ENCODE results near the gene TSR1. TPM values are rescaled to one million over a fixed set of nuclear protein-coding genes. Genes with fewer than 3 reads are reported as not detected.

TSR1 gene
- total and polyA plus RNA-seq, 2 donors (not counting 1 experiment from before 2014, with no cell fraction given) = 10.2 to 31.5 TPM

GRCh38 chr17:2351269-2351668, 15.0 kb upstream of the TSR1 start:
- Histone ChIP-seq H3K27me3 (replicated peaks in 1 of 4; ENCODE audit: control extremely low read depth in 1 of 4, control insufficient read depth in 3 of 4, insufficient read depth in 4 of 4, low read length in 3 of 4) (no peaks in the 10 kb centered on the region), H3K9ac (ENCODE audit: low read length) (no peak overlapping the region), H3K79me2 (ENCODE audit: control insufficient read depth, insufficient read depth, low read length) (peaks cover 7% of the 10 kb centered on the region), H3K4me1 (ENCODE audit: control insufficient read depth in 2 of 2, insufficient read depth in 2 of 2, low read length in 2 of 2) (no peaks in the 10 kb centered on the region), H3K4me3 (ENCODE audit: control extremely low read depth in 1 of 5, extremely low read depth in 1 of 5, insufficient read depth in 1 of 5, low read depth in 2 of 5, low read length in 4 of 5) (no peak overlapping the region), H2AFZ (ENCODE audit: insufficient read depth, low read depth, low read length, poor library complexity, severe bottlenecking) (no peak overlapping the region), H3K36me3 (replicated peaks in 1 of 2; ENCODE audit: control extremely low read depth in 1 of 2, control insufficient read depth in 1 of 2, extremely low read depth in 1 of 2, insufficient read depth in 2 of 2, low read length in 1 of 2) (no peaks in the 10 kb centered on the region), H3K9me3 (ENCODE audit: control extremely low read depth in 1 of 3, control insufficient read depth in 2 of 3, insufficient read depth in 1 of 3, low read length in 2 of 3) (no peaks in the 10 kb centered on the region), H3K27ac (ENCODE audit: low read length in 2 of 2) (no peak overlapping the region), H3K4me2 (replicated peaks; ENCODE audit: low read depth, low read length, poor library complexity, severe bottlenecking) (no peak overlapping the region), H4K20me1 (ENCODE audit: control insufficient read depth, insufficient read depth, low read length, poor library complexity, severe bottlenecking) (no peaks in the 10 kb centered on the region)
- 100% methylated on average over 5 of the region's 6 CpGs for WGBS (ENCODE audit: insufficient coverage)
- TF ChIP-seq CTCF (IDR thresholded peaks at IDR 0.05) = no peak
- no peak for TF ChIP-seq EZH2 (IDR thresholded peaks at IDR 0.05; ENCODE audit: borderline replicate concordance, insufficient read depth, low read depth, low read length, poor library complexity, severe bottlenecking)
- intact Hi-C loops (cut with micrococcal nuclease) = loop anchor here (5.0 kb wide), 2 partner anchors 49 to 469 kb away; partner anchors contain the start of genes SMG6 and SRR
- Mint-ChIP-seq H3K4me1 (peaks cover 4% of the 10 kb centered on the region), H3K4me3 (no peak overlapping the region), H3K27me3 (no peaks in the 10 kb centered on the region), H3K27ac (no peak overlapping the region), H3K9me3 (ENCODE audit: insufficient read depth) (no peaks in the 10 kb centered on the region)
- ChIA-PET CTCF (interaction anchor here (0.7 to 2.6 kb wide), 5 partner anchors 12 to 394 kb away, joined by 3 to 8 read pairs (median 3); no protein-coding TSS in a partner anchor), POLR2A (interaction anchor here (1.4 kb wide), 1 partner anchor 15 kb away, joined by 3 read pairs; the partner anchor contains the start of gene TSR1)
- ATAC-seq (ENCODE audit: low read depth) = no peak
- no peak for DNase-seq

GRCh38 chr17:2347805-2348685, 11.8 kb upstream of the TSR1 start:
- intact Hi-C loops (cut with micrococcal nuclease) = no loop called here
- 79% methylated on average over 5 of the region's 11 CpGs for WGBS (ENCODE audit: insufficient coverage)
- Histone ChIP-seq H3K9ac (ENCODE audit: low read length) (no peak overlapping the region), H3K4me2 (replicated peaks; ENCODE audit: low read depth, low read length, poor library complexity, severe bottlenecking) (no peak overlapping the region), H3K36me3 (replicated peaks in 1 of 2; ENCODE audit: control extremely low read depth in 1 of 2, control insufficient read depth in 1 of 2, extremely low read depth in 1 of 2, insufficient read depth in 2 of 2, low read length in 1 of 2) (peaks cover 0 to 15% of the 10 kb centered on the region in 2 experiments), H4K20me1 (ENCODE audit: control insufficient read depth, insufficient read depth, low read length, poor library complexity, severe bottlenecking) (no peaks in the 10 kb centered on the region), H3K4me3 (ENCODE audit: control extremely low read depth in 1 of 5, extremely low read depth in 1 of 5, insufficient read depth in 1 of 5, low read depth in 2 of 5, low read length in 4 of 5) (no peak overlapping the region), H3K9me3 (ENCODE audit: control extremely low read depth in 1 of 3, control insufficient read depth in 2 of 3, insufficient read depth in 1 of 3, low read length in 2 of 3) (no peaks in the 10 kb centered on the region), H2AFZ (ENCODE audit: insufficient read depth, low read depth, low read length, poor library complexity, severe bottlenecking) (no peak overlapping the region), H3K27me3 (replicated peaks in 1 of 4; ENCODE audit: control extremely low read depth in 1 of 4, control insufficient read depth in 3 of 4, insufficient read depth in 4 of 4, low read length in 3 of 4) (no peaks in the 10 kb centered on the region), H3K79me2 (ENCODE audit: control insufficient read depth, insufficient read depth, low read length) (peaks cover 2% of the 10 kb centered on the region), H3K27ac (ENCODE audit: low read length in 2 of 2) (no peak overlapping the region), H3K4me1 (ENCODE audit: control insufficient read depth in 2 of 2, insufficient read depth in 2 of 2, low read length in 2 of 2) (no peaks in the 10 kb centered on the region)
- H3K9me3 Mint-ChIP-seq (ENCODE audit: insufficient read depth) = no peaks in the 10 kb centered on the region
- CTCF ChIA-PET = interaction anchor here (1.0 kb wide), 1 partner anchor 34 kb away, joined by 3 read pairs; no protein-coding TSS in a partner anchor
- no peak for ATAC-seq (ENCODE audit: low read depth)
- H3K4me1 Mint-ChIP-seq = peaks cover 1% of the 10 kb centered on the region
- H3K27ac Mint-ChIP-seq = no peak overlapping the region
- H3K27me3 Mint-ChIP-seq = no peaks in the 10 kb centered on the region
- no peak for TF ChIP-seq EZH2 (IDR thresholded peaks at IDR 0.05; ENCODE audit: borderline replicate concordance, insufficient read depth, low read depth, low read length, poor library complexity, severe bottlenecking)
- TF ChIP-seq CTCF (IDR thresholded peaks at IDR 0.05) = no peak
- H3K4me3 Mint-ChIP-seq = no peak overlapping the region
- POLR2A ChIA-PET = no interaction called here
- DNase-seq = no peak

All from B cell (primary cell).